ENCODE data around the gene CYP46A1.
A peak's percentile ranks its signal among the peaks of the same experiment; 100 is the strongest.

Gene CYP46A1

GRCh38 chr14:99716850-99717681, 33.0 kb downstream of the CYP46A1 start:
- DNase-seq: no peak

- DNase-seq: no peak
Observed at GRCh38 chr14:99717682-99718013, 33.5 kb downstream of the CYP46A1 start.

DNA sequence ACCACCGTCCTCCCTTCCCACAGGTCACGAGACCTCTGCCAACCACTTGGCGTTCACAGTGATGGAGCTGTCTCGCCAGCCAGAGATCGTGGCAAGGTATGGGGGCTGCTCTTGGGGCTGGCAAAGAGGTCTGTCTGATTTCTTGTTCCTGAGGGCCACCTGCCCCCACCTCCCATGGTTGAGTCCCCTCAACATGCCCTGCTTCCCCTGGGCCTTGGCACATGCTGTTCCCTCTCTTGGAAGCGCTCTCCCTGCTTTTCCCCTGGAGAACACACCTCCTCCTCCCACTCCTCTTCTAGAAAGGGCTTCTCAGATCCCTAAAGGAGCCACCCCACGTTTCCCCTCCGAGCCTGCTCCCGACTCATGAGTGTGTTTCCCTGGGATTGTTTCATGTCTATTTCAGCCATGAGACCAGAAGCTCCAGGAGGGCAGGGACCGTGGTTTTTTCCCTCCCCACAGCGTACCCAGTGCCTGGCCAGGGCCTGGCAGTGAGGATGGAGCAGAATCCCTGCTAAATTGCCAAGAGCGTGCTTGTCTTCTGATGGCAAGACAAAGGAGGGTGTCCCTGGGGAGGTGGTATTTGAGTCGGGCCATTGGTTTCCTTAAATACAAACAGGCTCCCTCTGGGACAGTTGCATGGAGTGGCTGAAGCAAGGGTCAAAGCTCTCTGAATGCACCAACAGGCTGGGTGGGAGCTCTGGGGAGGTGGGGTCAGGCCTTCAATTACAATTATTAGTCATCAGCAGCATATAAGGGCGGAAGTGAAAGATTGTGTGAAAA, 34.1 kb downstream of the CYP46A1 start:
- peak in 1 of 3 experiments; percentile 68 for DNase-seq

- no peak for DNase-seq
Observed at GRCh38 chr14:99718811-99719192, 34.7 kb downstream of the CYP46A1 start.

DNA sequence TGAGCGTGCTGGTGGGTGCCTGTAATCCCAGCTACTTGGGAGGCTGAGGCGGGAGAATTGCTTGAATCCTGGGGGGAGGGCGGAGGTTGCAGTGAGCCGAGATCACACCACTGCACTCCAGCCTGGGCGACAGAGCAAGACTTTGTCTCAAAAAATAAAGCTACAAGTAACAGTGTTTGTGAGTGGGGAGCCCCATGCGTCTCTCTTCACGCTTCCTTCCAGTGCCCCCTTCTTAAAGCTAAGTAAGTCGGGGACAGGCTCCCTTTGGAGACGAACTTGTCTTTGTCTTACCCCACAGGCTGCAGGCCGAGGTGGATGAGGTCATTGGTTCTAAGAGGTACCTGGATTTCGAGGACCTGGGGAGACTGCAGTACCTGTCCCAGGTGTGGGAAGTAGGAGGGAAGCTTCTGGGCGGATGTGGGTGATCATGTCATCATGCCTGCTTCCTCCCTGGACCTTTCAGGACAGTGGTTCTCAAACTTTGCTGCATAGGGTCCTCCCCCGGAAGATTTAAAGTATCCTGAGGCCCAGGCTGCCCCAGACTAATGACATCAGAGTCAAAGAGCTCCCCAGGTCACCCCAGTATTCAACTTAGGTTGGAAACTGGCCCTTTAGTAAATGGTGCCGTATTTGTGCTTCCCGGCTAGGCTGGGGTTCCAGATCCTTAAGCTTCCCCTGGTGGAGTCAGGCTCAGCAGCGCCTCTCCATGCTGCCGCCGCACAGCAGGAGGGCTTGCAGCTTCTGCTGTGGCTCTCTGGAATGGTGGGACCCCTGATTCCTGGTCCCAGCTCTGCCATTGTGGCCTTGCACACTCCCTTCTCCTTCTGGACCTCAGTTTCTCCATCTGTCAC, 37.1 kb downstream of the CYP46A1 start:
- no peak for DNase-seq

DNA sequence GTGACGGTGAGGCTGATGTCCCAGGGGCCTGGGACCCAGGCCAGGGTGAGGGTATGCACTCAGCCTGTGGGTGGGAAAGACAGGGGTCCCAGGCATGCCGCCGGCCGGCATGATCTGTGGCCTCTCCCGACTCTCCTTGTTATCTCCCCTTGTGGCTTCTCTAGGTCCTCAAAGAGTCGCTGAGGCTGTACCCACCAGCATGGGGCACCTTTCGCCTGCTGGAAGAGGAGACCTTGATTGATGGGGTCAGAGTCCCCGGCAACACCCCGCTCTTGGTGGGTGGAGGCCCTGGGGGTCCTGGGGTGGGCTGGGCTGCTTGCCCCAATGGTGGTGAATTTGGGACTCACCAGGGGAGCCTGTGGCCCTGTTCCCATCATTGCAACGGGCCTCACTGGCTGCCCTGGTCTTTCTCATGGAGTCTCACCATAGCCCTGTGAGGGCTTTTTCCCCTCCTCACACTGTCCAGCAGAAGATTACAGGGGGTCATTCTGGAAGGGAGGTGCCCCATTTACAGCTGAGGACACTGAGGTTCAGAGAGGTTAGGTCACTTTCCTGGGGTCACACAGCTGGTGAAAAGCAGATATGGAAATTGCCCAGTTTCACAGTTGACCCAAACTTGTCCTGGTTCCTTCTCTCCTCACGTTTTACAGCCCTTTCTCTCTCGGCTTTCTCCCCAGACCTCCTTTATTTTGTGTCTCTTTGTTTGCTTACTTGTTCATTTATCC, 37.9 kb downstream of the CYP46A1 start:
- DNase-seq: no peak

- DNase-seq: no peak
Observed at GRCh38 chr14:99722741-99723140, 38.6 kb downstream of the CYP46A1 start.

DNA sequence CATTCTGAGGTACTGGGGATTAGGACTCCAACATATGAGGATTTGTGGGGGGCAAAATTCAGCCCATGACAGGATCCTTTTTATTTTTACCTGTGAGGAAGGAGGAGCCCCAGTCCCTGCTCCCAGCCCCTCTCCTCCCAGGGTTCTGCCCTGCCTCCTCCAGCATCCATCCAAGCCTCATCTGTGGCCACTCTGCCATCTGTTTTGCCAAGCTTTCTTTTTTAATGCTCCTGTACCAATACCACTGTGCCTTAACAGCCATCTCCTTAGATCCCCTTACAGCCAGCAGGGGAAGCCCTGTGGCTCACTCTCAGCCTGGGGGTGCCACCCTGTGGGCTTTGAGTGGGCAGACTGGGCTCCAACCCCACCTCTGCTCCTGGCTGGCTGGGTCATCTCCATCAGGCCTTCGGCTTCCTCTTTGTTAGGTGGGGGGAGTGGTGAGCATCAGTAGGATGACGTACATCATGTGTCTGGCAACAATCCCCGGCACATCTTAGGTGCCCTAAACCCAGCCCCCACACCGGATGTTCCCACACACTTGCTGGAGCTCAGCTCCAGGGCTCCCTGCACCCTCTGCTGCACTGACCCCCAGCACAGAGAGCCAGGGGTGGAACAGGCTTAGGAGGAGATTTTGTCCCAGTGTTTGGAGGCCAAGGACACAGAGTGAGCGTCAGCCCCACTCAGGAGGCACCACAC, 40.2 kb downstream of the CYP46A1 start:
- DNase-seq: no peak

GRCh38 chr14:99724939-99725773, 41.1 kb downstream of the CYP46A1 start:
- DNase-seq: no peak

DNA sequence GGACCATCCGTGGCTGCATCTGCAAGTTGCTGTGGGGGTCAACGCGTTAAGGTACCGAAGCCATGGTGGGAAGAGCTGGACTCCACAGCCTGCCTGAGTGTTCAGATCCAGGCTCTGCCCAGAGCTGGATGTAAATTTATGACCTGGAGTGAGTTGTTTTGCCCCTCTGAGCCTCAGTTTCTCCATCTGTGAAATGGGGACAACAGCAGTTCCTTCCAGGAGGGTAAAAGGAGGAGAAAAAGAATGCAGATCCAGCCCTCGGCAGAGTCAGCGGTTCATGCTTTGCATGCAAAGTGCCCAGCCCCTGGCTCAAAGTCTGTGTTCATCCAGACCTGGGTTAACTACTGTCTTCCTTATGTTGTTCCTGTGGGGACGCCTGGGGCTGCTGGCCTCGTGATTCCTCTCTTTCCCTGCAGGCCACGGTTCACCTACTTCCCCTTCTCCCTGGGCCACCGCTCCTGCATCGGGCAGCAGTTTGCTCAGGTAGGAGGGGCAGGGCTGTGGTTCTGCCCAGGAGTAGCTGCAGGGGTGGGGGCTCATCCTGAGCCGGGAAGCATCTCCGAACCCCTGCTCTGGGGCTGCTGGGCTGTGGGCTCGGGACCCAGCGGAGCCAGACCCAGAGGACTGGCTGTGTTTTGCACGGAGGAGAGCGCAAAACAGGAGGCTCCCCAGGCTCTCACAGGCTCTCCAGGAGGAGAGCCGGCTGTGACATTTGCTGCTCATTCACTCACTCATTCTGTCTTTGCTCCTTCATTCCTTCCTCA, 41.9 kb downstream of the CYP46A1 start:
- DNase-seq: no peak

- no peak for DNase-seq
Observed at GRCh38 chr14:99726538-99727095, 42.5 kb downstream of the CYP46A1 start.

DNA sequence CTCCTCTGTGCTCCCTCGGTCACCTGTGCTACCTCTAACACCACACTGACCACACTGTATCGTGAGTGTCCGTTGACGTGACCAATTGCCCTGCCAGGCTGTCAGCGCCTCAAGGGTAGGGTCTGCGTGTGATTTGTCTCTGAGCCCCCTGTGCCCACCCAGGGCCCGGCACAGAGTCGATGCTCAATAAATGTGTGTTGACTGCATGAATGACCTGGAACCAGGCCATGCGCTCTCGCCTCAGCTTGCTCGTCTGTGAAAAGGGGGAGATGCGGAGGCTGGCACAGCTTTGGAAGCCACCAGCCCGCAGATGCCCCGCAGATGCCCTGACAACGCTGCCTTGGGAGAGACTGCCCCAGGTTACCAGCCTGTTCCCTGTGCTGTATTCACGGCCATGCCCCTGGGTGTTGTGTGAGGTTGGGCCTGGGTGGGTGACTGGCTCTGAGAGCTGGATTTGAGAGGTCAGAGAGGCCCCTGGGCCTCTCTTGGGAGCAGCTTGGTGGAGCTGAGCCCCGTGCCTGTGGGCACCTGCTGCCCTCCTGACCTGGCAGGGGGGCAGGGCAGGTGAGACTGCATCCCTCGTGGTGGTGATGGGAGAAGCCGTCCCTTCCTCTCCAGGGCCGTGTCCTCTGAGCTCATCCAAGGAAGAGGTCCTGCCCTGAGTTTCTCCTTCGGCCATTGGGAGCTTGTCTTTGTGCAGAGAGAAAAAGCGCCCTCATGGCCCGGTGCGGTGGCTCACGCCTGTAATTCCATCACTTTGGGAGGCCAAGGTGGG, 43.2 kb downstream of the CYP46A1 start:
- DNase-seq: no peak

GRCh38 chr14:99728231-99728920, 44.3 kb downstream of the CYP46A1 start:
- no peak for DNase-seq

DNA sequence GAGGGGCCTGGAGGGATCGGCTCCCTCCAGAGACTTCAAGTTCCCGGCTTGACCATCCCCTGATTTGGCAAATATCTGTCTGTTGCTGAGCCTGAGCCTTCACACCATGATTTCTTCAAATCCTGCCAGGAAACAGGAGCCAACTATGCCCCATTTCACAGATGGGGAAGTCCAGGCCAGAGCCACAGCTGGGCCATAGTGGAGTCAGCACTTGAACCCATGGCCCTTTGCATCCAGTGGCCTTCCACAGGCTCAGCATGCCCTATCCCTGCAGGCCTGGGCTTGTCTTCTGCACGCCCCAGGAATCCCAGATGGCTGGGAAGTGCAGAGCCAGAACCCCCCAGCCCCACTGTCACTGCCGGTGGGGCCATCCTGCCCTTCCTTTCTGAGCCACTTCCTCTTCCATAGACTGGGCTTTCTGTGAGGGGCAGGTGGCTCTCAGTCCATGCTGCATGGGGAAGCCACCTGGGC, 44.9 kb downstream of the CYP46A1 start:
- DNase-seq: no peak

- peak; percentile 51 to 75 (median 67) for DNase-seq
Observed at GRCh38 chr14:99729991-99730875, 46.1 kb downstream of the CYP46A1 start.

DNA sequence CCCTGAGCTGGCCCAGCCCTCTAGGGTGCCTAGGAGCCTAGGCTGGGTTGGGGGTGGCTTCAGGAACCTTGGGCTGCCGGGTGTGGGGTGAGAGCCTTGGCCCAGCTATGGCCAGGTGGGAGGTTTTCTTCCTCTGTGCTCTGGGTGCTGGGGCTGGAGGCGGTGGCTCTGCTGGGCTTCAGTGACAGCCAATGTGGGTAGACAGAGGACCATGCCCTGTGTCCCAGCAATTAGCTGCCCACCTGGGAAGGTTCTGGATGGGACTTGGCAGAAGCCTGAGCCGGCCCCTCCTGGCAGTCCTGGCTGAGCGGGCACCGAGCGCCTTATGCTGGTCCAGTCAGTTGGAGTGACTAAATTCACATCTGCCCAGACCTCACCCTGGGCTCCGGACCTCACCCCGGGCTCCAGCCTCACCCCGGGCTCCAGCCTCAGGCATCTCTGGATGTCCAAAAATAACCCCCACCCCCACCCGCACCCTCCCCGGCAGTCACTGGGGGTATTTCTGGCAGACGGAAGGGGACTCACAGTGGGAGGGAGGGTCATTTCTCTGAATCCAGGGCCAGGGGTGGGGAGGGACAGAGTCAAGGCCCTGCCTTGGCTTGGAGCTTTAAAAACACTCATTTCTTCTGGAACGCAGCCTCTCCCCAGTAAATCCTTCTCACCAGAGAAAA, 46.9 kb downstream of the CYP46A1 start:
- no peak for DNase-seq
